Colon (tissue), 2 donors: ENCODE results near the gene ADNP.

Experiments
- FAIRE-seq: peaks from 2 replicates; lab custom pipeline; 2012; peaks lifted over from hg19 to GRCh38; lab: Jason Lieb, UNC
- donor health status: control.
- donor health status: control.

ADNP gene

DNA sequence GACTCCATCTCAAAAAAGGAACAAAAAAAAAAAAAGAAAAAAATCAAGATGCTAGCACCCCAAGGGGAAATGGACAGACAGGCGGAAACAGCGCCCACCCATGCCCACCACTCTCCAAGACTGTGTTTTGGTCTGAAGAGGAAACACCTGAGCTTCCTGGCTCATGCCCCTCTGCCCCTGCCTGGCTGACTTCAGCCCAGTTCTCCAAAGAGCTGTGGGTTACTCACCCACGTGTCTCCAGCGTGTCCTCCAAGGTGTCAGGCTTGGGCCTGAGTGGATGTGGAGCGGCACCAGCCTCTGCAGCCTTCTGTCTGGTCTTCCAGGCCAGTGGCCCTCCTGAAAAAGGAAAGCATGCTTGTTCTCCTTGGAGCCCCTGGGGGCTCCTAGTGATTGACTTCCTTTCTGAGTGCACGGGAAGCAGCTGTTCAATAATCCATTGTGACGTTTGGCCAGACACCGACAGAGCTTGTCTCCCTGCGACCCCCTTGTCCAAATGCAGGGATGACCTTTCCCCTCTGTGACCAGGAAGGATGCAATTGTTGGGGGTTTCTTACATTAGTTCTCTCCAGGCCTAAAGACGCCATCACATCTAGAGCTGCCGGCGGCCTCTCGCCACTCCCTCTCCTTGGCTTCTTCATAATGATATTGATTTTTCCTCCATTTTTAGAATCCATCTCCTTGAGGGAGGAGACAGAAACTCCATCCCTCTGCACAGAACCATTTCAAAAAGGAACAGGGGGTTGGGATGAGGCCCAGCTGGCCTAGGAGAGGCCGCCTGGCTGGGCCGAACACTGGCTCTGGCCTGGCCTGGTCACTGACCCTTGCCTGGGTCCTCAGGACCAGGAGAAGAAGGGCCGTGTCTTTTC lies 58.4 kb downstream of the ADNP start:
- FAIRE-seq, result no peak

DNA sequence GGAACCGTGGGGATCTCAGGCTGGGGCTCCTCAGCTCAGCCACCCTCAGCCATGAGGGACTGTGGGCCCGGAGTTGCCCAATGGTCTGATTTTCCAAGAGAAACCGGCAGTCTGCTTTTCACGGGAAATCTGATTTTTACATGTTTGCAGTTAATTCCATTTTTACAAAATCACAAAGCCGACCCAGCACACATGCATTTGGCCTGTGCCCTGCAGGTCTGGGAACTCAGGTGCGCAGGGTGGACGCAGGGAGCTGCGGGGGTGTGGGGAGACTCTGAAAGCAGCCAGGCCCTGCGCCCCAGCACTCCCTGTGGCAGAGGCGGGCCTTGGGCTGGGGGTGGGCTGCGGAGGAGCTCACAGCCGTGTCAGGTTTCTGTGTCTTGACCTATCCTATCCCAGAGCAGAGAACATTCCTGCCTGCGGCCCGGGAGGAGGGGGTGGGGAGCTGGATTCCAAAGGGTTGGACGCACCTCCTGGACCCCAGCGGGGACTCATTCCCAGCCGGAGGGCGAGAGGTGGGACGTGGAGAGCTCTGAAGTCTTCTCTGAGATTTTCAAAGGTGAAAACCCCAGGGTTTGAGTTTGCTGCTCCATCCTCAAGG lies 60.6 kb downstream of the ADNP start:
- FAIRE-seq, result no peak

DNA sequence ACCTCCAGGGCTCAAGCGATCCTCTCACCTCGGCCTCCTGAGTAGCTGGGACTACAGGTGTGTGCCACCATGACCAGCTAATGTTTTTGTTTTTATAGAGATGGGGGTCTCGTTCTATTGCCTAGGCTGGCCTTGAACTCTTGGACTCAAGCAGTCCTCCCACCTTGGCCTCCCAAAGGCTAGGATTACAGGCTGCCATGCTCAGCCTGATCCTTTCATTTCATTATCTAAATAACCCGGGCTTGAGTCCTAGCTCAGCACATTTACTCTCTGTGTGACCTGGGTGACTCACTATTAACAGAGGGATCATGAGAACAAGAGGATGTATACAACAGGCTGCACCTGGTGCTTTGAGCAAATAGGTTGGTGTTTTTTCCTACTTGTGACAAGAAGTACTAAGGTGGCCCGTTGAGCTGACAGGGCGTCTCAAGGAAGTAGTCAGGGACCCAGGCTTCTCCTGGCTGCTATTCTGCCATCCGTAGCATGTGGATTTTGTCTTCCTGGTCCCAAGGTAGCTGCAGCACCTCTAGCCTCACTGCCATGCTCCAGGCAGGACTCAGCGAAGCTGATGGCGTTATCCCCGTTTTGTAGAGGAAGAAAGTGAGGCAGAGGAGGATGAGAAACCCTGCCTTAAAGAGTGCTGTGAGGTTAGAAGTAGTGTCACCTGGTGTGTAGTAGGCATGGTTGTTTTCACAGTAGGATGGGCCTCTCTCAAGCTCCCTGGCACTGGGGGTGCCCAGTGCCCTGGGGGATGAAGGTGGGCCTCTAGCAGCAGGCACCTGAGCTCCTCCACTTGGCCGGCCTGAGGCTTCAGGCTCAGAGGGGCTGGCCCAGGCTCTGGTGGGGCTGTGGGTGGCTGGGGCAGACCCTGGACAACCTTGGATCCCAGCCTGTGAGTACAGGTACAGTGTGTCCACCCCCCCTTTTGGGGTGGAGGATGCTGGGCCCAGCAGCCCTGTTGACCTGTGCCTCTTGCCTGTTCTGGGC lies 62.4 kb downstream of the ADNP start:
- FAIRE-seq, result no peak

DNA sequence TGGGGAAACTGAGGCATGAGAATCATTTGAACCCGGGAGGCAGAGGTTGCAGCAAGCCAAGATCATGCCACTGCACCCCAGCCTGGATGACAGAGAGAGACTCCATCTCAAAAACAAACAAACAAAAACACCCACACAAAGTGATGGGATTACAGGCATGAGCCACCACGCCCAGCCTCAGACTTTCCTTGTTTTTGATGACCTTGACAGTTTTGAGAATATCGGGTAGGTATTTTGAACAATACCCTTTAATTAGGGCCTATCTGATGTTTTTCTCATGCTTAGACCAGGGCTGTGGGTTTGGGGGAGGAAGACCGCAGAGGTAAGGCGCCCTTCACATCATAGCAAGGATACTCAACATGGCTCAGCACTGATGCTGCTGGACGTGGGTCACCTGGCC lies 63.4 kb downstream of the ADNP start:
- no peak for FAIRE-seq

DNA sequence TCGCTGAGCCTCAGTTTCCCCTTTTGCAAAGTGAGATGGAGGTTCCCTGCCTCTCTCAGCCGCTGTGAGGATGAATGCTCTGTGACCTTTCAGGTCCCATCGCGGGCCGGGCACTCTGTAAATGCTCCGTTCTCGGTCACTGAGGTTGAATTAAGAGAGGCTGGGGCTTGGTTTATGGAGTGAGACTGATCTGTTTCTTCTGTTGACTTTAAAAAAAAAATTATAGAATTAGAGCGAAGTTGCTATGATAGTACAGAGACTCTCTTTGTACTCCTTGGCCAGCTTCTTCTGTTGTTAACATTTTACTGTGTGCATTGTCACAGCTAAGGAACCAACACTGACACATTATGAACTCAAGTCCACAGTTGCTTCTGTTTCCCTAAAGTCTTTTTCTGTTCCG lies 64.4 kb downstream of the ADNP start:
- FAIRE-seq, result no peak

DNA sequence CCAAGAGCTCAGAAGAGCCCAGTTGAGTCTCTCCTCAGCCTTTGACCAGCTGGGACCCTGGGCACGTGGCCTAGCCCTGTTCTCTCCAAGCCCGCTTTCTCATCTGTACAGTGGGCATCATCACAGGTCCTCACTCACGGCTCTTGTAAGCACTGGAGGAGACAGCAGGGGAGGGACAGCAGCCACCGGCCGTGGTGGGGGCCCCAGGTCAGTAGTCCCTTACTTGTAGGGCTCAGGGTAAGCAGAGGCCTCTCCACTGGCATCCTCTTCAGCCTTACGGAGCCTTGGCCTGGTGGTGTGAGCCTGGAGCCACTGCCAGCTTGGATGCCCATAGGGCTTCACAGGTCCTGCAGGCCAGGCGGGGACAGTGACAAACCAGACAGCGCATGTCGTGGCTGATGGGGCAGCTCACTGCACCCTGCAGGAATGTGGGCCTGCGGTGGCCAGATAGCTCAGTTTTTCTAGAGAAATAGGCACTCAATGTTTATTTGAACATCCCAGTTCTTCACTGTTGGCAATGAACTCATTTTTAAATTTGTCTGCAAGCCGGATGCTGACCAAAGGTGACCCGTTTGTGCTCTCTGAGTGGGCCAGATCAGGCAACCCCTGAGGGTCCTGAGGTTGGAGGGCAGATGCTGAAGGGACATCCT lies 65.1 kb downstream of the ADNP start:
- no peak for FAIRE-seq

DNA sequence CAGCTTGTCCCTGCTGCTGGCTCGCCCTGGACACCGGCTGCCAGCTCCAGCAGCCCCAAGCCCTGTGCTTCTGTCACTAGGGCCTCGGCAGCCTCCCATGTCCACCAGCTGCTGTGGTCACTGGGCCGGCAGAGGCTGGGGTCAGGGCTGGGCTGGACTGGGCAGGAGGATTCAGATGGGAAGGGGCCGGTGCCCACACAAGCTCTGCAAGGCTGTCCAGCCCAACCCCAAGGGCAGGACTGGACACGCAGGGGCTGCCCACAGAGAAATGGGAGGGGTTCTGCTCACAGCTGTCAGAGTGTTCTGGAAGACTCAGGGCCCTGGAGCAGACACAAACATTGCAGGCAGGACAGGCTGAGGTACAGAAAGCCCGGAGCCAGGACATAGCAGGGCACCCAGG lies 65.6 kb downstream of the ADNP start:
- FAIRE-seq, result no peak

DNA sequence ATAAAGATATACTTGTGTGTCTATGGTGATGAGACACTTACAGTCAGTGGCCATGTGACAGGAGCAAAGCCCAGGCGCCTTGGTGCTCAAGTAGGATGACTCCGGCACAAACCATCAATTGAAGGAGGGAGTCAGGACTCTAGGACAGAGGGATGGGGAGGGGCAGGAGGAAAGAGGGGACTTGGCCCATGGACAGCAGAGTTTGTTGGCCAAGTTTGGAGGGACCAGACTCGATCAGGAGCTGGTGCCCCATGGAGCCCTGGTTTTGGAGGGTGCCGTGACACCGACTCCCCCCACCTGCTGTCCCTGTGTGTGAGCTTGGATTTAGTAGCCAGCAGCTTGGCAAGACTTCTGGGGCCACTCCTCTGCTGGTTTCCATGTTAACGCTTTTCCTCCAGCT lies 66.1 kb downstream of the ADNP start:
- FAIRE-seq, result no peak

DNA sequence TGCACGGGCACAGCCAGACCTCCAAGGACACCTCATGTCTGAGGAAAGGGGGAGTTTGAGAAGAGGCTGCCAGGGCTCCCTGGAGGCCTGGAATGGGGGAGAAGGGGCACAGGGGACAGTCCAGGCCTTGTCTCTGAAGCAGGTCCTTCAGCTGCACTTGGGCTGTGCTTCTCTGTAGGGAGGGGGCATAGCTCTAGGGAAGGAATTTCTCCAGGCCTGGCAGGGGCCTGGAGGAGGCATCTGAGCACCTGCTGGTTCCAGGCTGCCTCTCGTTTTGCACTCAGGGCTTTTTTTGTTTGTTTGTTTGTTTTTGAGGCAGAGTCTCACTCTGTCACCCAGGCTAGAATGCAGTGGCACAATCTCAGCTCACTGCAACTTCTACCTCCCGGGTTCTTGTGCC lies 68.7 kb downstream of the ADNP start:
- FAIRE-seq, result no peak

DNA sequence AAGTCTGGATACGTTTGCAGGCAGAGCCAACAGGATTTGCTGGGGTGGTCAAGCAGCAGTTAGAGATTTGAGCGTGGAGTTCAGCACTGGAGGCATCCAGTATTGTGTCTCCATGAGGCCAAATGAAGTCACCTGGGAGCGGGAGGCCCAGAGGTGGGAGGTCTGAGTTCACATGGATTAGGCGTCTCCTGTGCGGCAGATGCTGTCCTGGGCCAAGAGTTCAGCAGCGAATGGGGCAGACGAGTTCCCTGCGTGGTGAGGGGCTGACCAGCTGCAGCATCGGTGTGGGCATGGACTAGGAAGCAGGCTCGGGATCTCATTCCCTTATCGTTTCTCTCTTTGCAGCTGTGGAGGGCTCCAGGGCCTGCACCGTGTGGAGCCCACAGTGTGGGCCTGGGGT lies 70.2 kb downstream of the ADNP start:
- FAIRE-seq, result no peak

DNA sequence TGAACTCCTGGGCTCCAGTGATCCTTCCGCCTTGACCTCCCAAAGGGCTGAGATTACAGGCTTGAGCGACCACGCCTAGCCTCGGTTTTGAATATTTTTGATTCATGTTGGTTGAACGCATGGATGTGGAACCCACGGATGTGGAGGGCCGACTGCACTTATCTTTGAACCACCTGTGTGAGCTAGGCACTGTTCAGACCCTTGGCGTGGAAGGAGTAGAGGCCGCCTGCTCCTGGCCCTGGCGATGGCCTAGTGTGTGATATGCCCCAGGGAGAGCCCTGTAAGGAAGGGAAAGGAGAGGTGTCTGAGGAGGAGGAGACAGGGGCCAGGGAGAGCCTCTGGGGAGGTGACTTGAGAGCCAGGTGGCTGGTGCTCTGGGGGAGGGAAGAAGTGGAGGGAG lies 72.1 kb downstream of the ADNP start:
- no peak for FAIRE-seq

DNA sequence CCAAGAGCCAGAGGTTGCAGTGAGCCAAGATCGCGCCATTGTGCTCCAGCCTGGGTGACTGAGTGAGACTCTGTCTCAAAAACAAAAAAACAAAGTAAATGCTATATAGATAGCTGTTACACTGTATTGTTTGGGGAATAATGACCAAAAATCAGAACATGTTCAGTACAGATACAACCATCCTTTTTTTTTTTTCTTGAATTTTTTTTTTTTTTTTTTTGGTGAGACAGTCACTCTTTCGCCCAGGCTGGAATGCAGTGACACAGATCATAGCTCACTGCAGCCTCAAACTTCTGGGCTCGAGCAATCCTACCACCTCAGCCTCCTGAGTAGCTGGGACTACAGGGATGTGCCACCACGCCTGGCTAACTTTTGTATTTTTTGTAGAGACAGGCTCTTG lies 72.7 kb downstream of the ADNP start:
- no peak for FAIRE-seq

DNA sequence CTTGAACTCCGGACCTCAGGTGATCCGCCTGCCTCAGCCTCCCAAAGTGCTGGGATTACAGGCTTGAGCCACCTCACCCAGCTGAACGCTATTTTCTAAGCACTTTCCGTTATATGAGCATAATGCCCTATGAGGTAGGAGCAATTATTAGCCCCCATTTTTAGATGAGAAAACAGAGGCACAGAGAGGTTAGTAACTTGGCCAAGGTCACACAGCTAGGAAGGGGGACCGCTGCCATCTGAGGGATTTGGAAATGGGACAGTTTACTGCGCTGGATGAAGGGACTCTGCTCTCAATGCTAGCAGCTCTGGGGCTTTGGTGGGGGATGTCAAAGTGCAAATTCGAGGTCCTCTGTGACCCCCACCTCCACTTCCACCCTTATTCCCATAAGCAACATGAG lies 73.9 kb downstream of the ADNP start:
- no peak for FAIRE-seq

DNA sequence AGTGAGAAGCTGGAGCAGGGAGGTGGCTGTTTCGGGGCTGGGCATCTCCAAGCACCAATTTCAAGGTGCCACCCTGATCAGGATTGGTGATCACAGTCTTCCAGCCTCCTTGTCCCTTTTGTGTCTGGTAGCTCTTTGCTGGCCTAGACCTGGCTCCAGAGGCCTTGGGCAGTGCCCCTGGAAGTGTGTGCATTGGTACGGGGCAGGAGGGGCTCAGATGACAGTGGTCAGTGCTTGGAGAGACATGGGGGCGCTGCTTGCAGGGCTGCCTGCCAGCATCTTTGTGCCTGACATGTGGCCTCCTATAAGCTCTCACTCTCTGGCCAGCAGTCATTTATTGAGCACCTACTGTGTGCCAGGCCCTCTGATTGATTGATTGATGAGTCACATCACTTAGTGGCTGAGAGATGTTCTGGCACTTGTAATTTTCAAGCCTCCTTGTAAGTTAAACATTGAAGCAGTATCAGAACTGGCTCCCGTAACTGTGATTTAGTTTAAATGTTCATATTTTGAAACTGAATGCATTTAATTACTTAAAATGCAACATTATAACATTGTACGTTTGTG lies 74.7 kb downstream of the ADNP start:
- no peak for FAIRE-seq

DNA sequence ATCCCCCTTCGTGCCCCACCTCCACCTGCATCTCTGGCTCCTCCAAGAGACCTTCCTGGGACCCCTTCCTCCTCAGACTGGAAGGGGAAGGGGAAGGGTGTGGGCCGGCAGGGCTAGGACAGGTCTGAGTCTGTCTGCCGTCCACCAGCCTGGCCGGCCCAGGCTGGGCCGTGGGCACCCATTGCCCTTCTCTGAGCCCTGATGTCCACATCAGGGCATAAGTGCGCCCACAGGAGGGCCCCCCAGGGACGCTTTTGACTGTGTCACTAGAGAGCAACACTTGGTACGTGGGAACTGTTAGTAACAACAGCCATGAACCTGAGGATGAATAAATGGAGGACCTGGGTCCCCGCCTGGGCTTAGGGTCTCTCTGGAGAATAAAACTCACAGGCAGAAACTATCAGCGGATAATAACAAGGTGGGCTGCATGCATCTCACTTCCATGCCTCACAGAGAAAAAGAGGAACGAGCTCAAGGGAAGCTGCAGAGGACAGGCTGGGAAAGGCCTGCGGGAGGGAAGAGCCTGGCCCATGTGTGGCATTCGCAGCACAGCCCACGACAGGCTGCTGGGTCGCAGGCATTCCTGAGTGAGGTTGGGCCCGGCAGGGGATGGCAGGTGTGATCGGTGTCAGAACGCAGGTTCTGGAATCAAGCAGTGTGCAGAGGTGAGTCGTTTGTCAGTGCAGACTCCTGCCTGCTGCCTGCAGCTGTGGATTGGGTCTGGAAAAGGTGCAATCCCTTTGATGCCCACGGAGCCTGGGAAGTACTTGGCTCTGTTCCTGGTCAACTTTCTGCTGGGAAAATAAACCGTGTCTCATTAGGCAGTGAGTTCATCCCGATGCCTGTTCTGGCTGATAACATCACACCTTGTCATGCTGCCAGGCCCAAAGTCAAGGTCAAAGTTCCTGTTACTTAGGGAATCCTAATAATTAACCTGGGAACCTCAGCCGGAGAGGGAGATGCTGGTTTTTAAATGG lies 75.5 kb downstream of the ADNP start:
- FAIRE-seq, result no peak

DNA sequence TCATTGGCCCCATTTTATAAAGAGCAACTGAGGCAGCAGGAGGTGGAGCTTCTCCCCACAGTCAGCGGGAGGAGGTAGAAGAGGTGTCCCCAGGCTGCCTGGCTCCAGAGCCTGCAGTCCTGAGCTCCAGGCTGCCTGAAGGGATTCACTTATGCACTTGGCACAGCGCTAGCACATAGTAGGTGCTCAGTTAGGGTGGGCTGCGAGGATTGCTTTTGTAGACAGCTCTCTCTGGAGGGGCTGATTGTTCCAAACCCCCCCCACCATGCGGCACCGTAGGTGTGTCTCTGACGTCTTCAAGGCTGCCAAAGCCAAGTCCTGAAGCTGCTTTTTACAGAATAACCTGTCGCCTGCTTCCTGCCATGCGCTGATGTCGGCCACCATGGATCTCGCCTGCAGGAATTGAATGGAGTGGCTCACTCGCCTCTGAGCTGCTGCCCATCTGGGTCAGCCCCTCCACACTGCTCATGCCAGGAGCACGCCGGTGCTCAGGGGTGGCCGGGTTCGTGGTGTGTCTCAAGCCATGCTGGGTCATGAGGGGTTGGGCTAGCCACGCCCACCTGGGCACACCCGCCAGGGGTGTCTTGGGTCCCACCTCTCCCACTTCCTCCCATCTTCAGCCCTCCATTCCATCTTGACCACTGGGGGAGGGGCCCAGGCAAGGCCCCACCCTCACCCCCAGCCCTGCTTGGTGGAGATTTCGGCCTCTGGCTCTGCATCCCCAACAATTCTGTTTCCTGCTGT lies 76.6 kb downstream of the ADNP start:
- no peak for FAIRE-seq

DNA sequence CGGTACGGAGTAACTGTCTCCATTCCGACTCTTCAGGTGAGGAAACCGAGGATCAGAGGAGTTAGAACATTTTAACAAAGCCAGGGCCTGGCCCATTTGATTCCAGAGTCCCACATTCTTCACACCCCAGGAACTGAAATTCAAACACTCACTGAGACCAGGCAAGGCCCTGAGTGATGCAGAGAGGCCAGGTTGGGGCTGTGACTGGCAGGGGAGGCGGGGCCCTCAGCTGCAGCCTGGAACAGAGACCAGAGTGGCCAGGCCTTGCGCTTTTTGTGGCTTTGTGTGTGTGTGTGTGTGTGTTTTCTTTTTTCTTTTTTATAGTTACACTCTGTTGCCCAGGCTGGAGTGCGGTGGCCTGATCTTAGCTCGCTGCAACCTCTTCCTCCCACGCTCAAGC lies 79.2 kb downstream of the ADNP start:
- FAIRE-seq, result no peak

DNA sequence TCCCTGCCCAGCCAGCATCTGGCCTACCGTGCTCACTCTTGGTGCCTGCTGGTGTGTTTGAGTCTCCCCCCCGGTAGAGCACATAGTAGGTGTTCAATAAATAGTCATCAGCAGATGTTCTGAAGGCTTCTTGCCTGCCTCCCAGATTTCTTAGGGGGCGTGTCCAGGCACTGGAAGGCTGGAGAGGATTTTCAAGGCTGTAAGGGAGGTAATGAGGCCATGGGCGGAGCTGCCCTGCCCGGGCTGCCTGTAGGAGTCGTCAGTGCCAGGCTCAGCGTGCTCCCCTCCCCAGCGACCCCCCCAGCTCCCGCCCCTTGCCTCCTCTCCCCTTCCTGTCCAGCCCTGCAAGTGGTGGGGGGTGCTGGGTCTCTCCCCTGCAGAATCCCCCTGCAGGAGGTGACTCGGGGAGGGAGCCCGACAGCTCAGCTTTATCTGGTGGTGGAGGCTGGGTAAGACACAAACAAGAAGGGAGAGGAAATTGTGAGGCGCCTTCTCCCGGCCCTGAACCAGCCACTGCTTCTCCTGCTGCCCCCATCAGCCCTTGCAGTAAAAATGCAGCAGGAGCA lies 80.4 kb downstream of the ADNP start:
- FAIRE-seq, result no peak

DNA sequence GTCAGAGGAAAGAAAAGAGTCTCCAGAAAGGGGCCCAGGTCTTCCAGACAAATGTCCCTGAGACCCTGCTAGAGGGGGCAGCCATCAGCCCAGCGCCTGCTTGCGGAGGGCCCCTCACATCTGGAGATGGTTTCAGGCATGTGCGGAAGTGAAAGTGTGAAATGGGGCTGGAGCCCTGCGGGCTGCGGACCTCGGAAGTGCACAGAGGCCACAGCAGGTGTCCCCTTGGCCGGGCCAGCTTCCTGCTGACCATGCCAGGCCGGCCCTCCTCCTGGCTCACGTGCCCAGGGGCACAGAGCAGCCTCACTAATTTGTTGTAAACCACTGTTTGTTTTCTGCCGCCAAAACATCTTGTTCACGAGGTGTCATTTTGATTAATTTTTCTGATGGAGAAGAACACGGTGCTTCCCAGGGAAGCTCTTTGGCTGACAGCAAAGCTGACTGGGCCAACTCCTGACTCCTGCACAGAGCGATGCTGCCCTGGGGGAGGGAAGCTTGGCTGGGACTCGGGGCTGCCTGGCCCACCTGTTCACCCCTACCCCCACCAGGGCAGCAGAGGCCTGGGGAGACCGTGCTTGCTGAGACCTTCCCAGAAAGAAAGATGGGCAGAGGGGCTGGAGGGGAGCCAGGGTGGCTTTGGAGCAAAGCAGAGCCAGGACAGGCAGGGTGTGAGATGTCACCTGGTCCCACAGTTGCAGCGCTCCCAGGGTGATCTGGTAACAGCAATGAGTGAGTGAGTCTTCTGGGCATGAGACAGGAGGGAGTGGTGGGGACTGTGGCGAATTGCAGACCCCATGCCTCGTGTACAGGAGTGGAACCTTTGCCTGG lies 82.2 kb downstream of the ADNP start:
- no peak for FAIRE-seq
